Measurements from ENCODE around the gene LAMC3. TPM values are rescaled to one million over a fixed set of nuclear protein-coding genes. Genes with fewer than 3 reads are reported as not detected.
A peak's percentile ranks its signal among the peaks of the same experiment; 100 is the strongest.

The LAMC3 gene
- total and polyA plus RNA-seq, 2 donors from 2014 or later = 13.4 to 13.8 TPM

DNA sequence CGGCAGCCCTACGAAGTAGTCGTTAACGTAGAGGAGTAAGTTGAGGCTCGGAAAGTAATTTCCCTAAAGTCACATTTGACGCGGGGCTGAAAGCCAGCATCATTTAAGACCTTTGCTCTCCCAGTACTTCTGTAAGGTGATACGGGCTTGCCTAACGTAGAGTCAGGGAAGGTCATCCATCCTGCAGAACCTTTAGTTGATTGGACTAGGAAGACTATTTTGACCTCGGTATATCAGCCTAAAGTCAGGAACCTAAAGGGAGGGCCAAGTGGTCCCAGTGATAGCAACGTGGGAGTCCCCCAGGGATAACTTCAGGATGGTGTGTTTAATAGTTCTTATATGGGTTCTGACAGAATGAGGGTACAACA lies 117.1 kb downstream of the LAMC3 start:
- DNase-seq (no peak), FAIRE-seq (no peak)
- intact Hi-C loops (cut with DNase I) = no loop called here
- Histone ChIP-seq H3K27ac (ENCODE audit: low read depth in 2 of 2, low read length in 2 of 2) (peak overlapping the region; percentile 41 to 89), H3K9ac (ENCODE audit: low read length in 3 of 3) (peak overlapping the region; percentile 59 to 95 (median 86)), H3K4me3 (ENCODE audit: low read length in 3 of 3) (peak overlapping the region; percentile 92 to 98 (median 94)), H3K36me3 (ENCODE audit: control insufficient read depth in 2 of 3, insufficient read depth in 3 of 3, low read length in 3 of 3) (peaks cover 9 to 42% (median 14%) of the 10 kb centered on the region in 3 donors), H3K9me3 (ENCODE audit: control insufficient read depth in 2 of 3, insufficient read depth in 1 of 3, low read length in 3 of 3) (no peaks in the 10 kb centered on the region), H3K27me3 (ENCODE audit: control insufficient read depth, insufficient read depth, low read length) (no peaks in the 10 kb centered on the region), H3K4me1 (ENCODE audit: control insufficient read depth in 2 of 3, insufficient read depth in 2 of 3, low read depth in 1 of 3, low read length in 3 of 3) (peaks cover 4 to 25% (median 20%) of the 10 kb centered on the region in 3 donors)
- TF ChIP-seq, protein P1, sequence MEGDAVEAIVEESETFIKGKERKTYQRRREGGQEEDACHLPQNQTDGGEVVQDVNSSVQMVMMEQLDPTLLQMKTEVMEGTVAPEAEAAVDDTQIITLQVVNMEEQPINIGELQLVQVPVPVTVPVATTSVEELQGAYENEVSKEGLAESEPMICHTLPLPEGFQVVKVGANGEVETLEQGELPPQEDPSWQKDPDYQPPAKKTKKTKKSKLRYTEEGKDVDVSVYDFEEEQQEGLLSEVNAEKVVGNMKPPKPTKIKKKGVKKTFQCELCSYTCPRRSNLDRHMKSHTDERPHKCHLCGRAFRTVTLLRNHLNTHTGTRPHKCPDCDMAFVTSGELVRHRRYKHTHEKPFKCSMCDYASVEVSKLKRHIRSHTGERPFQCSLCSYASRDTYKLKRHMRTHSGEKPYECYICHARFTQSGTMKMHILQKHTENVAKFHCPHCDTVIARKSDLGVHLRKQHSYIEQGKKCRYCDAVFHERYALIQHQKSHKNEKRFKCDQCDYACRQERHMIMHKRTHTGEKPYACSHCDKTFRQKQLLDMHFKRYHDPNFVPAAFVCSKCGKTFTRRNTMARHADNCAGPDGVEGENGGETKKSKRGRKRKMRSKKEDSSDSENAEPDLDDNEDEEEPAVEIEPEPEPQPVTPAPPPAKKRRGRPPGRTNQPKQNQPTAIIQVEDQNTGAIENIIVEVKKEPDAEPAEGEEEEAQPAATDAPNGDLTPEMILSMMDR (IDR thresholded peaks at IDR 0.05; ENCODE audit: borderline replicate concordance, extremely low read depth, insufficient read depth) = no peak

DNA sequence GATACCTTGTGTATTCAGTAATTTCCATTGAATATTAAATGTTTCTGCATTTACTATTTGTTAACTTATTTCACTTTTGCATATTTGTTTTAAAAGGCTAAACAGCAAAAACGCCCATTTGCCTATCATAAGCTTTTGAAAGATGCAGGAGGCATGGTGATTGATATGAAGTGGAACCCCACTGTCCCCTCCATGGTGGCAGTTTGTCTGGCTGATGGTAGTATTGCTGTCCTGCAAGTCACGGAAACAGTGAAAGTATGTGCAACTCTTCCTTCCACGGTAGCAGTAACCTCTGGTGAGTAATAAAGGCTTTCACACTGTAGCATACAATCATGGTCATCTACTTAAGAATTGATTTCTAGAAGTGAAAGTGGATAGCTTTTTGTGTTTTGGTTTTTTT lies 120.2 kb downstream of the LAMC3 start:
- H3K27ac ChIP-seq (ENCODE audit: low read depth in 2 of 2, low read length in 2 of 2) = no peak overlapping the region
- no peak for FAIRE-seq
- TF ChIP-seq, protein P1 (IDR thresholded peaks at IDR 0.05; ENCODE audit: borderline replicate concordance, extremely low read depth, insufficient read depth) = no peak
- intact Hi-C loops (cut with DNase I) = no loop called here
- no peak overlapping the region for H3K9ac ChIP-seq (ENCODE audit: low read length in 3 of 3)
- no peak for DNase-seq
- H3K36me3 ChIP-seq (ENCODE audit: control insufficient read depth in 2 of 3, insufficient read depth in 3 of 3, low read length in 3 of 3) = peaks cover 18 to 55% (median 21%) of the 10 kb centered on the region in 3 donors
- H3K9me3 ChIP-seq (ENCODE audit: control insufficient read depth in 2 of 3, insufficient read depth in 1 of 3, low read length in 3 of 3) = no peaks in the 10 kb centered on the region
- peaks cover 0 to 7% (median 4%) of the 10 kb centered on the region in 3 donors for H3K4me1 ChIP-seq (ENCODE audit: control insufficient read depth in 2 of 3, insufficient read depth in 2 of 3, low read depth in 1 of 3, low read length in 3 of 3)
- H3K27me3 ChIP-seq (ENCODE audit: control insufficient read depth, insufficient read depth, low read length) = no peaks in the 10 kb centered on the region
- no peak overlapping the region for H3K4me3 ChIP-seq (ENCODE audit: low read length in 3 of 3)

DNA sequence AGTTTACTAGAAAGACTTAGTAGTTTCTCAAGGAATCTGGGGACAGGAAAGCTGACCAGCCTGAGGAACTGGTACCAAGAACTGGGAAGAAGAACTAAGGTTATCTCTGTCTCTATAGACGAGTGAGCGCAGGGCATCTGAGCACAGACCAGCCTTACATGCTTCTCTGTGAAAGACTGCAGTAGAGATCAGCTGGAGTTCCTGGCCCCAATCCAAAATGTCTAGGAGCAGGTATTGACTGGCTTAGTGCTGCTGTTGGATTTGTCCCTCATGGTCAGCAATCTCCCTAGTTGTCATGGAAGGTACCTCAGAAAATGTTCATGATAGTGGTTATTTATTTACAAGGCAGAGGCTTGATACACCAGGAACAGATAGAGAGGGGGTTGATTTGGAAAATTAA lies 129.7 kb downstream of the LAMC3 start:
- Histone ChIP-seq H3K4me1 (ENCODE audit: control insufficient read depth in 2 of 3, insufficient read depth in 2 of 3, low read depth in 1 of 3, low read length in 3 of 3) (no peaks in the 10 kb centered on the region), H3K27me3 (ENCODE audit: control insufficient read depth, insufficient read depth, low read length) (no peaks in the 10 kb centered on the region), H3K9me3 (ENCODE audit: control insufficient read depth in 2 of 3, insufficient read depth in 1 of 3, low read length in 3 of 3) (no peaks in the 10 kb centered on the region), H3K4me3 (ENCODE audit: low read length in 3 of 3) (no peak overlapping the region), H3K9ac (ENCODE audit: low read length in 3 of 3) (no peak overlapping the region), H3K27ac (ENCODE audit: low read depth in 2 of 2, low read length in 2 of 2) (no peak overlapping the region), H3K36me3 (ENCODE audit: control insufficient read depth in 2 of 3, insufficient read depth in 3 of 3, low read length in 3 of 3) (peaks cover 32 to 72% (median 64%) of the 10 kb centered on the region in 3 donors)
- intact Hi-C loops (cut with DNase I) = no loop called here
- no peak for FAIRE-seq
- no peak for DNase-seq
- TF ChIP-seq, protein P1 (IDR thresholded peaks at IDR 0.05; ENCODE audit: borderline replicate concordance, extremely low read depth, insufficient read depth) = no peak

DNA sequence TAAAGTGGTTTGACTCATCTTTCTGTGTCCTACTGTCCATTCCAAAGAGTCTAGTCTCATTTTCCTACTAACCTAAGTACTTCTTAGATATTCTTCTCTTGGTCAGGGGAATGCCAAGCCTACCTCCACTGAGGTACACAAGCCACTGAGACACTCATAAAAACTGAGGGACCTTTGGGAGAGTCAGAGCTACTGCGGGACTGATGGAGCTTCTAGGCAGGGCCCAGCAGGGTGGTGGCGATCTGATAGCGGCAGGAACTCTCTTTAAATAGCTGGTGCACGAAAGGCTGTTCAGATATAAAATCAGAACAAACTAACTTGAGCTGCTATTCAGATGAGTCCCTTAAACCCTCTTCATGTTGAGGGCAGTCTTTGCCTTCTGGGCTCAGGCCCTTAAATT lies 131.1 kb downstream of the LAMC3 start:
- intact Hi-C loops (cut with DNase I) = no loop called here
- no peaks in the 10 kb centered on the region for H3K27me3 ChIP-seq (ENCODE audit: control insufficient read depth, insufficient read depth, low read length)
- no peak for DNase-seq
- no peak overlapping the region for H3K4me3 ChIP-seq (ENCODE audit: low read length in 3 of 3)
- no peaks in the 10 kb centered on the region for H3K4me1 ChIP-seq (ENCODE audit: control insufficient read depth in 2 of 3, insufficient read depth in 2 of 3, low read depth in 1 of 3, low read length in 3 of 3)
- TF ChIP-seq, protein P1 (IDR thresholded peaks at IDR 0.05; ENCODE audit: borderline replicate concordance, extremely low read depth, insufficient read depth) = no peak
- H3K9me3 ChIP-seq (ENCODE audit: control insufficient read depth in 2 of 3, insufficient read depth in 1 of 3, low read length in 3 of 3) = no peaks in the 10 kb centered on the region
- no peak overlapping the region for H3K27ac ChIP-seq (ENCODE audit: low read depth in 2 of 2, low read length in 2 of 2)
- H3K9ac ChIP-seq (ENCODE audit: low read length in 3 of 3) = peak overlapping the region in 1 of 3 donors; percentile 33
- no peak for FAIRE-seq
- peaks cover 25 to 70% (median 63%) of the 10 kb centered on the region in 3 donors for H3K36me3 ChIP-seq (ENCODE audit: control insufficient read depth in 2 of 3, insufficient read depth in 3 of 3, low read length in 3 of 3)

Measured in kidney (tissue), 14 donors.